HUES48 (cell line): Measurements from ENCODE around the gene GPC6.
A peak's percentile ranks its signal among the peaks of the same experiment; 100 is the strongest.

Experiments used
- H3K27ac ChIP-seq: one replicate; pipeline ENCODE4 v1.7.0; 2013; ENCODE audit warnings: low read depth, low read length, inconsistent platforms
- H3K27me3 ChIP-seq: 2 replicates; pipeline ENCODE4 v1.6.1; 2013; ENCODE audit warnings: mild to moderate bottlenecking, low read length; ENCODE audit not compliant: control insufficient read depth, insufficient read depth
- H3K36me3 ChIP-seq: 2 replicates; pipeline ENCODE4 v1.6.1; 2013; ENCODE audit warnings: low read length; ENCODE audit not compliant: control insufficient read depth, insufficient read depth
- H3K4me1 ChIP-seq: 2 replicates; pipeline ENCODE4 v1.6.1; 2013; ENCODE audit warnings: mild to moderate bottlenecking, low read length; ENCODE audit not compliant: control insufficient read depth, insufficient read depth
- H3K4me3 ChIP-seq: 2 replicates; pipeline ENCODE4 v1.5.1; 2013; ENCODE audit warnings: mild to moderate bottlenecking, low read depth, low read length
- H3K9ac ChIP-seq: 2 replicates; pipeline ENCODE4 v1.6.1; 2013; ENCODE audit warnings: mild to moderate bottlenecking, low read depth, low read length, moderate library complexity
- H3K9me3 ChIP-seq: 2 replicates; pipeline ENCODE4 v1.6.1; 2013; ENCODE audit warnings: low read length; ENCODE audit not compliant: control insufficient read depth, insufficient read depth

GPC6 gene

DNA sequence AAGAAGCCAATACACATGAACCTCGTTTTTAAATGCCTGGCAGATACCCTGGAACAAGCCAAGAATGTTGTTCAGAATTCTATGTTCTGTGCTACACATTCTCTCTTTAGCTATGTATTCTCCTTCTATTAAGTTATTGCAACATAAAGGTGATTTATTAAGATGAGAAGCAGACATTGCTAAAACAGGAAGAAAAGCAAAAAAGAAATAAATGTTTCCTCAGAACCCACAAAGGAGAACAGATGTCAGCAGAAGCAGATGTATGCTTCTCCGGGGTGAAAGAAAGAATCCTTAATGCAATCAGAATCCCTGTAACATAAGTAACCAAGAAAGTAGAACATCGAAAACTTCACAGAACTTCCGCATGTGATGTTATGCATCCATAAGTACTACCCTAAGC, 950.0 kb downstream of the GPC6 start:
- Histone ChIP-seq H3K9me3 (no peaks in the 10 kb centered on the region), H3K4me3 (no peak overlapping the region), H3K9ac (no peak overlapping the region), H3K4me1 (peaks cover 13% of the 10 kb centered on the region), H3K27ac (no peak overlapping the region), H3K36me3 (no peaks in the 10 kb centered on the region), H3K27me3 (no peaks in the 10 kb centered on the region)

DNA sequence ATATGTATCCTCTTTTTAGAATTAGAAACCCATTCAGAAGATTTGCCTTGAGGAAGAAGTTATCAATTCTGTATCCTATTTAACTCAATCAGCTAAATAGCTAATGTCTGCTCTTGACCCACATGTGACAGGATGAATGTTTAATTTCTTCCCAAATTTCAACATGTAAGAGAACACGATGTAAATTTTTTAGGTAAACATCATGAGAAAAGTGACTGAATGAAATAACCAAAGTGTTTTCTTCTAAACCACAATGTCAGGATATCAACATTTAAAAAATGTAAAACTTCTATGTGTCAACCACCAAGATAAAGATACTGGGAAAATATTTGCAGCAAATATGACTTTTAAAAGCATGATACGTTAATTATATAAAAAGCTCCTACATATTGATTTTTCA, 950.4 kb downstream of the GPC6 start:
- no peak overlapping the region for H3K9ac ChIP-seq
- H3K27me3 ChIP-seq: no peaks in the 10 kb centered on the region
- no peak overlapping the region for H3K4me3 ChIP-seq
- no peak overlapping the region for H3K27ac ChIP-seq
- no peaks in the 10 kb centered on the region for H3K36me3 ChIP-seq
- peaks cover 10% of the 10 kb centered on the region; the same call in 1 of the 2 replicates for H3K4me1 ChIP-seq
- no peaks in the 10 kb centered on the region for H3K9me3 ChIP-seq

DNA sequence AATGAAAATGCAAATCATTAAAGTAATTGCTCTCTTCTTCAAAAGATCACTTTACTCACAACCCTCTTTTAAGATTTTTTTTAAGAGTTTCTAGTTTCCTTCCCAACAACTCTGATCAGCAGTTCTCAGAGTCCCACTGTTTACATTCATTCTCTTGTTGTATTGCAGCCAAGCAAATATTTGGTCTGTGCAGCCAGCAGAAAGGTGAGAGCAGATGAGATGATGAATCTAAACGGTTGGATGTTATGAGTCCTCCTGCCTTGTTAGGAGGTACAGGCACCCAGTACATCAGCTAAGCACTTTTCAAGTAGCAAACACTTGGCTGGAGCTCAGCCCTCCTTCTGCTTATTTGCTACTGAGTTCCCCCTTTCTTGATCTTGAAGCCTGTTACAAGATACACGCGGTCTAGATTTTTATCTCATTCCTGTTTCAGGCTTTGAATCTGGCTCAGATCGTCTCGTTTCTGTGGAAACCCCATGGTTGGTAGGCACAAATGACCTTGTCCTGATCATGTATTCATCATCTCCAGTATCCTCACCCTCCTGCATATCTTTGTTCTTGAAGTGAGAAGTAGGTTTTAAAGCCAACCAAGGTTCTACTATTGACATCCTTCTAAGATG, 952.1 kb downstream of the GPC6 start:
- no peak overlapping the region for H3K4me3 ChIP-seq
- peaks cover 10% of the 10 kb centered on the region; the same call in 1 of the 2 replicates for H3K4me1 ChIP-seq
- no peak overlapping the region for H3K9ac ChIP-seq
- no peaks in the 10 kb centered on the region for H3K27me3 ChIP-seq
- H3K27ac ChIP-seq: no peak overlapping the region
- H3K36me3 ChIP-seq: no peaks in the 10 kb centered on the region
- no peaks in the 10 kb centered on the region for H3K9me3 ChIP-seq

DNA sequence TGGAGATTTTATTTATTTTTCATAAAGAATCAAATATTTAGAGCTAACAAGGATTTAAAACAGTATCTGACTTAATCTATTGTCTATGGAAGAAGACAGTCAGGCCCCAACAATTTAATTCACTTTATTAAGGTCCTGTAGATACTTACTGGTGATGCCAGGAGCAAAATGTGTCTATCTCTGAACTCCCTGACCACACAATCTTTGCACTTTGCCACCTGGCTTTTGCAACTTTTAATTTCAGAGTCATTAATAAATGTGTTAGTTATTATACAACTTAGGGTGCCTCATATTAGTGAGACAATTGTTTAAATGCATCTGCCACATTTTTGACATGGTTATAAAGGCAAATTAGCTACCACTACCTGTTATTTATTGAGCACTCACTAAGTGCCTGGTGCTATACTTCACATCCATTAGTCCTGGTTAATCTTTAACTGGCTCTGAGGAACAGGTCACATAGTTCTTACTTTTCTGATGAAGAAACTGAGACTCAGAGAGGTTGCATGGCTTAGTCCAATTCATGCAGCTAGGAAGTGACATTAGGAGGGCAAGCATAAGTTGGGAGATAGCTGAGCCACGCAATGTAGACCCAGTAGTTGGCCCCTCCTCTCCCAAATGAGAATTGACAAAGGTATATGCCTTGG, 955.0 kb downstream of the GPC6 start:
- Histone ChIP-seq H3K27me3 (no peaks in the 10 kb centered on the region), H3K36me3 (no peaks in the 10 kb centered on the region), H3K4me1 (peaks cover 10% of the 10 kb centered on the region; the same call in 1 of the 2 replicates), H3K4me3 (no peak overlapping the region), H3K27ac (no peak overlapping the region), H3K9ac (no peak overlapping the region), H3K9me3 (no peaks in the 10 kb centered on the region)

DNA sequence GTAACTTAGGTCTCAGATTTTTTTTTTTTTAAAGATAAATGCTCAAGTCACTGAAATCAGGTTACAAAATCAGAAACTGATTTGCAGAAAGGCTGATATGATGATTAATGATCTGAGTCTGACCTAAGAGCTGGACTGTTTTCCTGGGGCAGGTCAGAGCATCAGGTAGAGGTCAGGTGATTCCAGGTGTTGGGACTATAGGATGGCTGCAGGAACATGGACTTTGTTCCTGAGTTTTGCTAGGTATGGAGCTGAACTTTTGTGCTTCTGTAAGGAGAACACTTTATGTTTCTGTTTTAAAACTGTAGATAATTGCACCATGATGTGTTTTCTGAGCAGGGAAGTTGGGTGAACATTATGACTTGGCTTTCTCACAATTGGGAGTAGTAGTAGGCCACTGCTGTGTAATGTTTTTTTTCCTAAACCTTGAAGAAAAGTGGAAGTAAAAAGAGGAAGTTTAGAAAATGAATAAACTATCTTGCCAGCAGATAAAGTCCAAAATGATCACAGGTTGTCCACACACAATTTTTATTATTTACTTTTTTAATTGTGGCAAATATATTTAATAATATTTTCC, 955.7 kb downstream of the GPC6 start:
- H3K9ac ChIP-seq: no peak overlapping the region
- H3K36me3 ChIP-seq: no peaks in the 10 kb centered on the region
- H3K4me3 ChIP-seq: no peak overlapping the region
- H3K27me3 ChIP-seq: no peaks in the 10 kb centered on the region
- no peak overlapping the region for H3K27ac ChIP-seq
- H3K4me1 ChIP-seq: peaks cover 10% of the 10 kb centered on the region; the same call in 1 of the 2 replicates
- no peaks in the 10 kb centered on the region for H3K9me3 ChIP-seq

DNA sequence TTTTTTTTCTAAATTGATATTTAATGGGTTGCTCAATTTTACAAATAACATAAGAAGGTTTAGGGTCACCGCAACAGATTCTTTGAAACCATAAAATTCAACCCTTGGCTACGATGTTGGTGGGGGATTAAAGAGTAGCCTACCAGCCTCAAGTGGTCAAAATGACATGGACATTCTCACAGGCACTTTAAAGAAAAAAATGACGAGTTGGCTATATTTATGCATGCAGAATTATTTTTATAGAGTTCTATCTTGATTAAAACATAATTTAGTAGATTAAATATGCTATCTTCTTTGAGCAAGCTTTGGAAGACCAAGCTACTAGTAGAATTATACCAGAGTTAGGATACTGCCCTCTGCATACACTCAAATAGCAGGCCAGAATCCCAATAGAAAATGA, 959.9 kb downstream of the GPC6 start:
- Histone ChIP-seq H3K36me3 (no peaks in the 10 kb centered on the region), H3K9me3 (no peaks in the 10 kb centered on the region), H3K27me3 (no peaks in the 10 kb centered on the region), H3K27ac (no peak overlapping the region), H3K4me3 (no peak overlapping the region), H3K9ac (no peak overlapping the region), H3K4me1 (peaks cover 19% of the 10 kb centered on the region)

DNA sequence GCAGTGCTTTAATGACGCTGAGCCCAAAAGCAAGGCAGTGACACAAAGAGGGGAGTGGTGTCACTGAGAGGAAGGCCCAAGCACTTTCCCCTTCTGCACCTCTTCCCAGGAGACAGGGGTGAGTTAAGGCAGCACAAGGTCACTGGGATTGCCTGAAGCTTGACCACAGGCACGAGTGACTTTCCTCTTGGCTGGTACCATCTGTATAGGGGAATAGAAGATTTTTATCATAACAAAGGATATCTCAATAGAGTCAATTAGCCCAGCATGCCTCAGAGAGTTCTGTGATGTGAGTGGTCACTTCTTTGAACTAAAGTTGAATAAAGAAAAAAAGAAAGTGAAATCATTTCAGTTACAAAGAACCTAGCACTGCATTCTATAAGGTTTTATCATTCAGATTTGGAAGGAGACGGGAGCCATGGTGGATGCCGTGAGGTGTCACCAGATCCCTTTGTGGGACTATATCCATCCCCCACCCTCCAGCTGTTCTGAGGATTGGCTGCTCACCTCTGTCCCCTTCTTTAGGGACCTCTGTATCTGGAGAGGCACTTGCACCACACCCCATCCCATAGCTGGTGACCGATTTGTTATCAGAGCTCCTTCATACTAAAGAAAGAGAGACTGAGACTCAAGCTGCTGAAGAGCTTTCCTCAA, 961.7 kb downstream of the GPC6 start:
- Histone ChIP-seq H3K27me3 (no peaks in the 10 kb centered on the region), H3K4me3 (no peak overlapping the region), H3K4me1 (peaks cover 19% of the 10 kb centered on the region), H3K9me3 (no peaks in the 10 kb centered on the region), H3K36me3 (no peaks in the 10 kb centered on the region), H3K27ac (peak overlapping the region; percentile 59), H3K9ac (no peak overlapping the region)

DNA sequence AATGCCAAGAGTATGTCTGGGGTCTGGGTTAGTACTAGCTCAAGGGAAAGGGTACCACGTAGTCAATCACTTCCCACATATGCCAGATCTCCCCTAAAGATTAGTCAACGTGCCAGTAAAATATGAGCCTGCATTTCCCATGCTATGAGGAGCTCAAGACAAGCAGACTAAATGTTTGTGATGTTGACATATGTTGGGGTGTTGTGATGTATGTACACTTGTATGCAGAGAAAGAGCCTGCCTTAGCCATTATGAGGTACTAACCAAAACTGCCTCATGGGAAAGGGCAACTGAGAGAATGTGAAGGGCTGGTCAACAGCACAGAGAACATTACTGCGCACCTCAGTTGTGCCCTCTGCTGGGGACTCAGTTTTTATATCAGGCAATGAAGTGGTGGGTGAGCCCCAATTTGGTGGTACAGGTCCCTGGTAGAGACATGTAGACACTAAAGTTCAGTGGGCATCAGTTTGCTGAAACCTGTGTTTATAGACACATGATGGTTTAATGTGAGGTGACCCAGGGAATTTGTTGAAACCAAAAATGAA, 965.9 kb downstream of the GPC6 start:
- Histone ChIP-seq H3K4me3 (no peak overlapping the region), H3K9me3 (no peaks in the 10 kb centered on the region), H3K36me3 (no peaks in the 10 kb centered on the region), H3K27ac (no peak overlapping the region), H3K9ac (no peak overlapping the region), H3K4me1 (peaks cover 23% of the 10 kb centered on the region), H3K27me3 (no peaks in the 10 kb centered on the region)

DNA sequence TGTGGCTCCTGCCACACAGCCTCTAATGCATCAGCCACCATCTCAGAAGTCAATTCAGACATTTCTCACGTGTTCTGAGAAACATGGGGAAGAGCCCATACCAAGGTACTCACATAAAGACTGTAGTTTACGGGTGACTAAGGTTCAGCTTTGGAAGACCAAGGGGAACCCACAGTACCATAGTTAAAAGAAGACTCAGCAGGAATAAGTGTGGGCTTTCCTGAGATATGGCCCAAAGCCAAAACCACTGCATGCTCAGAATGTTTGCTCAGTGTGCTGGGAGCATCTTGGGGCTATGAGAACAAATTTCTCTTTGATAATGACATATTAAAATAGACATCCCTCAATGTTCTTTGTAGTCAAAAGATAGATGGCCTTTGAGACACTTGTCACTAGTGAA, 969.1 kb downstream of the GPC6 start:
- Histone ChIP-seq H3K27me3 (no peaks in the 10 kb centered on the region), H3K36me3 (no peaks in the 10 kb centered on the region), H3K27ac (no peak overlapping the region), H3K9ac (no peak overlapping the region), H3K4me3 (no peak overlapping the region), H3K4me1 (peaks cover 3% of the 10 kb centered on the region; the same call in 1 of the 2 replicates), H3K9me3 (no peaks in the 10 kb centered on the region)

DNA sequence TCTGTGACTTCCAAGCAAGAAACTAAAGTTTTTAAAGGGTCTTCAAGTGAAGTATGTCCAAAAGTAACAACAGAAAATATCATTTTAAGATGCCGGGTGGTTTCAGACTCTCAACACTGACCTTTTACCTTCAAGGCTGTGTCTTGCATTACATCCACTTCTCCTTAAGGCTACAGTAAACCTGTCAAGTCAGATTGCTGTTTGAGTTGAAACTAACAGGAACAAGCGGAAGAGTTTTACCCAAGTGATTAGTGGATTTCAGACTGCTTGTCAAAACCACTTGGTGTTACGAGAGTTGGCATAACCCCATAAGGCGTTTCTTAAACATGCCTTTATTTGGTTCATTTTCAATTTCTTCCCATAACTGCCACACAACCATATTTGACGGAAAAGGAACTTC, 969.8 kb downstream of the GPC6 start:
- Histone ChIP-seq H3K4me1 (peaks cover 3% of the 10 kb centered on the region; the same call in 1 of the 2 replicates), H3K9me3 (no peaks in the 10 kb centered on the region), H3K27ac (no peak overlapping the region), H3K9ac (no peak overlapping the region), H3K4me3 (no peak overlapping the region), H3K27me3 (no peaks in the 10 kb centered on the region), H3K36me3 (no peaks in the 10 kb centered on the region)

DNA sequence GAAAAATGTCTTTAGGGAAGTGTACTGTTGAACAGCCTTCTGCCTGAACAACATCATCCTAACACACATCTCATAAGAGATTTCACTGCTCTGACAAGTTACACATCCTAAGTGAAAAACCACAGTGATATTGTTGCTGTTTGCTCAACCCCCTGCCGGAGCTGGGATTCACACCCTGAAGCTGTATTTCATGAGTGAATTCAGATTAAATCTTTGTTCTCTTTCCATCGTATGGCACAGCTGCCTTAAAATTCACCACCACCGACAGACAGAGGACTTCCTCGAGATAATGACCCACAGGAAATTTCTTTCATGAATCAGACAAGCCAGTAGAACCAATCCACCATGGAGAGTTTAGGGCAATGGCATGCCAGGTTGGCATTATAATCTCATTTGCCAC, 972.1 kb downstream of the GPC6 start:
- H3K27me3 ChIP-seq: no peaks in the 10 kb centered on the region
- H3K36me3 ChIP-seq: no peaks in the 10 kb centered on the region
- H3K4me1 ChIP-seq: no peaks in the 10 kb centered on the region
- no peaks in the 10 kb centered on the region for H3K9me3 ChIP-seq
- no peak overlapping the region for H3K27ac ChIP-seq
- no peak overlapping the region for H3K9ac ChIP-seq
- no peak overlapping the region for H3K4me3 ChIP-seq
